Stimulated activated CD4-positive, alpha-beta T cell treated with anti-CD3 and anti-CD28 coated beads, TNF-alpha, amount 100 ng/mL, for 1 hour (primary cell): ENCODE data around the gene PRPH.
"Not testable (repeated sequence)": the region's sequence is repeated elsewhere in the genome, so short reads cannot be mapped to it uniquely, and the experiment has no call there.

ENCODE experiments used
- DNase-seq, 3 donors: peaks; one replicate each; pipeline ENCODE4 v3.0.0-alpha.2; 2020; ENCODE audit warnings: low read depth in 3 of 3, low spot score in 1 of 3

Gene PRPH

DNA sequence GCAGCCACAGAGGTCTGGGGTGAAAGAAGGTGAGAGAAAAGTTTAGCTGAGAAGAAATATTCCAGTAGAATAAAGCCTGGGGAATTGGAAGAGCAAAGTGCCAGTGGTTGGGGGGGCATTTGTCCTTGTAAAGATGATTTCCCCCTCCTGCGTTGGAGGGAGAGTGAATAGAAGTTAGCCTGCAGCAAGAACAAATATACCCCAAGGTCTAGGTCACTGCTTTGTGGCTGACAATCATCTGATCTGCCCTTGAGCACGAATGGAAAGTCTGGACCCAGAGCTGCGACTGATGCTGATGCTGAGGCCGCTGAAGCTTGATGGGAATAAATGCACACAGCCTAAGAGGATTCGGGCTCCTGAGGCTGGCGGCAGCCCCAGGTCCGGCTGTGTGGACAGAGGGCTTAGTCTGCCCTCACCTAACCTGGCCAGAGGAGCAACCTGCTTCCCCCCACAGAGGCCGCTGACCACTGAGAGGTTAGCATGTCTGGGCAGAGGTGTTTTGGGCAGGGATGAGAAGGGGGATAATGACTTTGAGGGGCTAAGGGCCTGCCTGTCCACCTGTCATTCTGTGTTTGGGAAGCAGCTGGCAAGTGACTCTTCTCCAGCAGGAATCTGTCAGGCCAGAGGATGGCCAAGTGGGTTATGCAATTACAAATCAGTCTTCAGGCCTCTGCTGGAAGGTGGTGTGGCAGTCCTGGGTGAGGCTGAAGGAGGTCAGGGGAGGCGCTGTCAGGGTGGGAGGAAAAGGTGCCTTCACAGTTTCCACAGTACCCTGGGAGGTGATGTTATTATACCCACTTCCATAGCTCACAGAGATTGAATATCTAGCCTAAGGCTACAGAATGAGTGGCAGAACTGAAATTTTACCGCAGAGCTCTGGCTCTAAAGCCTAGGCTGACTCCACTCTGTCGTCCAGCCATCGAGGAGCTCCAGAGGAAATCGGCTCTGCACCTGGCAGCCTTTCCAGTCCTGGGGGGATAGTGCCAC lies 18.4 kb upstream of the PRPH start:
- DNase-seq, result no peak

DNA sequence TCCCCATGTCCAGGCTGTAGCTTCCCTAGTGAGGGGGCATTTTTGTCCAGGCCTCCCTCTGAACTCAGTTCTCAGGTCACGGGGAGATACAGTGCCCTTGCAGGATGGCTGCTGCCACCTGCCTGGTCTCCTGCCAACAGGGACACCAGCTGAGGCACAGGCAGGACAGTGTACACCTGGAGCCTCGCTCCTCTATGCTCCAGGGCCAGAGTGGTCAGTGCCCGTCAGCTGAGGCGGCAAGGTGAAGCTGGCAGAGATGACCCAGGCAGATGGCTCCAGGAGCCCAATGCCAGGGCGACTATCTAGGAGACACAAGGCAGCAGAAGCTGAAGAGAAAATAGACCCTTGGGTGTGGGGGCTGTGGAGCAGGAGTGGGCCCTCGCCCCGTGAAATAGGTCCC lies 17.5 kb upstream of the PRPH start:
- DNase-seq, result no peak

DNA sequence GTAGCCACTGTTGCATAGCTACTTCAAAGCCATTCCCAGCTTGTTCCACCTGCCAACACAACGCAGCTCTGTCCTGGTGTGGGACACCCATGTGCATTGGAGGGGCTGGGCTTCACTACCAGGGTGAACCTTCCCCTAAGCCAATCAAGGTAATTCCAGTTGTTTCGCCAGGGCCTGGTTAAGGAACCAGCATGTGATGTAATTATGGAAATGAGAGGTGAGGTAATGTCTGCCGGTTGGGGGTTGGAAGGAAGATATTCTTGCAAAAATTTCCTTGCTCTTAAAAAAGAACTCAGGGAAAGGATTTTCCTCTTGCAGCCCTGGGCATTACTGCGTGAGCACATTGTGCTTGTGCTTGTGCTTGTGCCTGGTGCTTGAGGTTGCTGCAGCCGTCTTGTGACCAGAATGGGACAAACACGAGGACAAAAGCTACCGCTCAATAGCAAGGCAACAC lies 15.2 kb upstream of the PRPH start:
- DNase-seq, result no peak

DNA sequence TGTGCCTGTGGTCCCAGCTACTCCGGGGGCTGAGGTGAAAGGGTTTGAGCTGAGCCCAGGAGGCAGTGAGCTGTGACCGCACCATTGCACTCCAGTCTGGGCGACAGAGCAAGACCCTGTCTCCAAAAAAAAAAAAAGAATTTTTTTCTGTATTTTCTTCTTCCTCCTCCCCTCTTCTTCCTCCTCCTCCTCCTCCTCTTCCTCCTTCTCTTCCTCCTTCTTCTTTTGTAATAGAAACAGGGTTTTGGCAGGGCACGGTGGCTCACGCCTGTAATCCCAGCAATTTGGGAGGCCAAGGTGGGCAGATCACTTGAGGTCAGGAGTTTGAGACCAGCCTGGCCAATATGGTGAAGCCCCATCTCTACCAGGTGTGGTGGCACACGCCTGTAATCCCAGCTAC lies 14.4 kb upstream of the PRPH start:
- DNase-seq, result not testable (repeated sequence)

DNA sequence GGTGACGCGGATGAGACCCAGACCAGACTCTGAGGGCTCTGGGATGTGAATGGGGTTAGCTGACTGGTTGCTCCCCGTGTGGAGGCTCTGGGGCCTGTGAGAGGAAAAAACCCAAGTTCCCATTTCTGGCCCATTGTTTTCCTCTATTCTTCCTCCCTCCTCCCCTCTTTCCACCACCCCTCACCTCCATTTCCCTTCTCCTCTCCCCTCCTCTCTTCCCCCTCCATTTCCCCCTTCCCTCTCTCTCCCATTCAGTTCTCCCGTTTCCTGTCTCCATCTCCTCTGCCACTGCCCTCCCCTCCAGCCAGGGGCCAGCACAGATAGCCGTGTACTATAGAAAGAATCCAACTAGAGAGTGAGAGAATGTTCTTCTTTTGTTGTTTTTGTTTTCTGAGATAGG lies 12.6 kb upstream of the PRPH start:
- no peak for DNase-seq

DNA sequence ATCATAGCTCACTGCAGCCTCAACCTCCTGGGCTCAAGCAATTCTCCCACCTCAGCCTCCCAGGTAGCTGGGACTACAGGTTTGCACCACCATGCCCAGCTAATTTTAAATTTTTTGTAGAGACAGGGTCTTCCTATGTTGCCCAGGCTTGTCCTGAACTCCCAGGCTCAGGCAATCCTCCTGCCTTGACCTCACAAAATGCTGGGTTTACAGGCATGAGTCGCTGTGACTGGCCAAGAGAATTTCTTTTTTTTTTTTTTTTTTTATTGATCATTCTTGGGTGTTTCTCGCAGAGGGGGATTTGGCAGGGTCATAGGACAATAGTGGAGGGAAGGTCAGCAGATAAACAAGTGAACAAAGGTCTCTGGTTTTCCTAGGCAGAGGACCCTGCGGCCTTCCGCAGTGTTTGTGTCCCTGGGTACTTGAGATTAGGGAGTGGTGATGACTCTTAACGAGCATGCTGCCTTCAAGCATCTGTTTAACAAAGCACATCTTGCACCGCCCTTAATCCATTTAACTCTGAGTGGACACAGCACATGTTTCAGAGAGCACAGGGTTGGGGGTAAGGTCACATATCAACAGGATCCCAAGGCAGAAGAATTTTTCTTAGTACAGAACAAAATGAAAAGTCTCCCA lies 12.1 kb upstream of the PRPH start:
- not testable (repeated sequence) for DNase-seq

DNA sequence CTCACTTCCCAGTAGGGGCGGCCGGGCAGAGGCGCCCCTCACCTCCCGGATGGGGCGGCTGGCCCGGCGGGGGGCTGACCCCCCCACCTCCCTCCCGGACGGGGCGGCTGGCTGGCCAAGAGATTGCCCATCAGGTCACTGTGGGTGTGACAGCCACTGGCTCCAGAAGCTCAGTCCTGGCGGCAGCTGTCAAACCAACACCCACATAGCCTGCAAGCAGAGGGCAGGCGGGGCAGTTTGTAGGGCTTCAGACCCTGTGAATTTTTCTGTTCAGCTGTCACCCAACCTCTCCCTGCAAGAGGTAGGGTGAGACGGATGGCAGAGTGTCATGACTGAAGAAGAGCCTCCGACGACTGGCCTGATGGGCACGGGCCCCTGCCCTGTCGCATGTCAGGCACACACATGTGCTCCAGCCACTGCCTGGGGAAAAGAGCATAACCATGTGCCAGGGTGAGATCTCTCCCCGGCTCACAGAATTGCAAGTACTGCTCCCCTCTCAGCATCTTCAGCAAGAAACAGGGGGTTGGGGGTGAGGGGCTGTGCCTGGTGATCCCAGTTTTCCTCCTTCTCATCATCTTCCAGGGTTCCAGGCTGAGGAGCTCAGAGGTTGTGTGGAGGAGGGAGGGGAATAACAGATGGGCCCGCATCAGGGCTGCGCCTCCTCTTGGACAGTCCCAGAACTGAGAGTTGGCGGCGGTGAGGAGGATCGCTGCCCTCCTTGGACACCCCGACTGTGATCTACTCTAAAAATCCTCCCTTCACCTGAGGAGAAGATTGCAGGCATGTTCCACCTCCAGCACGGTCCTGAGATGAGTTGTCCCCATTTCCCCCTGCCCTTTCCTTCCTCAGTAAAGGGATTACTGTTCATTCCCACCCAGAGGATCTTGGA lies 11.2 kb upstream of the PRPH start:
- no peak for DNase-seq

DNA sequence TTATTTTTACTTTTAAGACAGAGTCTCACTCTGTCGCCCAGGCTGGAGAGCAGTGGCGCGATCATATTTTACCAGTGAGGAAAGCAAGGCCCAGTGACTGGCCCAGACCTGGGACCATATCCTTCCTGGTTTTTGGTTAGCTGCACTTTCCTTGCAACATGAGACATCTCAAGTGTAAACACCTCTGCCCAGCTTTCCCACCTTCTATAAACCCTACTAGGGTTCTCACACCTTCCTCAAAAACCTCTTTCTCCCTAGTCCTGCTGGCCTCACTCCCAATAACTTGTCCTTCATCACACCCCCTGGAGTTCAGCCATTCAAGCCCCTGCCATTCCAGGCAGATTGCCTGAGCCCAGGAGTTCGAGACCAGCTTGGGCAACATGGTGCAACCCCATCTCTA lies 10.3 kb upstream of the PRPH start:
- DNase-seq, result no peak

DNA sequence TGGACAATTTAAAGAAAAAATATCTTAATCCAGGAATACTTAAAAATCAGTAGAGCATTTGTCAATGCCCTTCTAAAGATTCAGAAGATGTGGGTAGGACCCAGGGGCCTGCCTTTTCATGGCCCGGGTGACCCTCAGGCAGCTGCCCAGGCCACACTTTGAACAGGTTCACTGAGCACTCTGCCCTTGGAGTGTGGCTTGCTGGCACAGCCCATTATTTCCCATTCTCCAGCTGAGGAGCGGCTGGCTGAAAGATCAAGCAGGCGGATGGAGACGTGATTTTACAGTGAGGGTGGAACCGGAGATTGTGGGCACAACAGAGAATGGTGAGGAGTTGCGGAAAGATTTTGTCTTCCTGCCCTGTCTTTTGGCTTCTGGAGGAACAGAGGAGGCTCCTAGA lies 7.1 kb upstream of the PRPH start:
- no peak for DNase-seq

DNA sequence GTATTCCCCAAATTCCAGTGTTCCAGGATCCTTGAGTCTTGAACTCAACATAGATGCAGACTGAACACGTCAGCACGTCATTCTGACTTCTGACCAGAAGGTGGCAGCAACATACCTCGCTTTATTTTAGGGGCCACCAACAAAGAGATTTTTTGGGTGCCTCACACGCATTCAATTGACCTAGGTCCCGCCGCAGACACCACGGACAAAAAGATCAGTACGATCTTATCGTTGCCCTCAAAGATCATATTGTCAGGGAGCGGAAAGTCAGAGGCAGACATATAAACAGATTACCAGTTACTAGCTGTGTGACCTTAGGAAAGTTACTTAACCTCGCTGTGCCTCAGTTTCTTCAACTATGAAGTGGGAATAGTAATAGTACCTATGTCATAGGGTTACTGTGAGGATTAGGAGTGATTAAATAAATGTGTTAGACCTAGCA lies 6.5 kb upstream of the PRPH start:
- peak; percentile 32 to 49 (median 45) for DNase-seq

DNA sequence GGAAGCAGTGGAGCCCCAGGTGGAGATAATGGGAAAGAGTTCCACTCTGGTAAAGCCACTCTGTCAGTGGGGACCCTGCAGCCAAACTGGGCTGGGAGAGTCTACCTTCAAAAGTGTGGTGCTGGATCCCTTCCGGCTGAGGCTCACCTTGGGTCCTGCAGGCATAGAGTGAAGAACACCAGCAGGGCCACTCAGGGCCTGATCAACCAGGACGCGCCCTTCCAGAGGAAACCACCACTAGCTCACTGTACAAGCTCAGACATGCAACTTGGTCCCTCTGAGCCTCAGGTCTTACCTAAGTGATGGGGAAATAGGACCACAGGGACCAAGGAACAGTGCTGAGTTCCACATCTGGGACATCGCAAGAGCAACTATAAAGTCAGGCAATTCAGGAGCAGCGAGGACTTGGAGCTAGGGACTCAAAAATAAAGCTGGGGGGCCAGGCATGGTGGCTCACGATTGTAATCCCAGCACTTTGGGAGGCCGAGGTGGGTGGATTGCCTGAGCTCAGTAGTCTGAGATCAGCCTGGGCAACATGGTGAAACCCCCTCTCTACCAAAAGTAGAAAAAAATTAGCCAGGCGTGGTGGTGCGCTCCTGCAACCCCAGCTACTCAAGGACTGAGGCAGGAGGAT lies 5.9 kb upstream of the PRPH start:
- no peak for DNase-seq

DNA sequence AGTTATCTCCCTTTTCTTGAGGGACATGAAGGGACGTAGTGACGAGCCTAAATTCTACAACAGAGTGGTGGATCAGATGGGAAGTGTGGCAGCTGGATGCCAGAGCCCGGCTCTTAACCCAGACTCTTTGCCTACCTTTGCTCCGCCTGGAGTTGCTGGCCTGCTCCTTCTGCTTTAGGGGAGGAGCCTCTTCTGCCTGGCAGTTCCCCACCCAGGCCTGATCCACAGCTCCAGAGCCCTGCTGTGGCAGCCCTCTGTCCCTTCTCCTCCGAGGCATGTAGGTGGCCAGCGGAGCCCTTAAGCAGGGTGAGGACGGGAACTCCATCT lies 2.3 kb upstream of the PRPH start:
- no peak for DNase-seq

DNA sequence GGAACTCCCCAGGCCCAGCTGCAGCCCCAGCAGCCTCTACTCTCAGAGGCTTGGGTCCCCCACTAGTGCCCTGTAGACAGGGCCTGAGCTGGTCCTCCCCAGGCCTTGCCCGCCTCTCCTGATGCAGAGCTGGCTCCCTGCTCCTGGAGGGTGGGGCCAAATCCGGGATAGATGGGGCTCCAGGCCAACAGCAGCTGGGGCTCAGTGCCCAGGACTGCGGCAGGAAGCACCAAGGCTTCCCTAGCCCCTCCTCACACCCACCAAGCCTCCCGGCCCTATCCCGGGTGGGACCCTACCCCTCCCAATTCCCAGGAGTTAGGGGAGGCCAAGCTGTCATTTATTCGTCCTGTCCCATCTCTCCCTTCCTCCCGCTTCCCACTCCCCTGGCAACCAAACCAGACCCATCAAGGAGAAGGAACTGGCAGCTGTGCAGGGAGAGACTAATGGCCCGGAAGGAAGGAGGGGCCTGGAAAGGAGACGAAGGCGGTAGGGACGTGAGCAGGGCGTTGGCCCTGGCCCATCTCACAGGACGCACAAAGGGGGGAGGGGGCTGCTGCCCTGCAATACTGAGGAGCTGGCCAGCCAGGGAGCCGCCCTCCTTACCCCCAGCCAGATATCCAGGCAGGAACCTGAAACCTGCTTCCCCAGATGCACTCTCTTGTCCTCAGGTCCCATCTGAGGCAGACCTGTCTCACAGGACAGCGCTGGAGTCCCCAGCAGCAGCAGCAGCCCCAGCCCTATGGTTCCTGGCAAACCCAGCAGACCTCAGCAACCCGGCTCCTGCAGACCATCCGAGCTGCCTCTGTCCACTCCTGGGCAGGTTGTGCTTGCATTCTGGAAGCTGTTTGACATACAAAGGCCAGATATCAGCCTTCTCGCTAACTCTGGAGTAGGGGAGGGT lies 1.6 kb upstream of the PRPH start:
- no peak for DNase-seq

DNA sequence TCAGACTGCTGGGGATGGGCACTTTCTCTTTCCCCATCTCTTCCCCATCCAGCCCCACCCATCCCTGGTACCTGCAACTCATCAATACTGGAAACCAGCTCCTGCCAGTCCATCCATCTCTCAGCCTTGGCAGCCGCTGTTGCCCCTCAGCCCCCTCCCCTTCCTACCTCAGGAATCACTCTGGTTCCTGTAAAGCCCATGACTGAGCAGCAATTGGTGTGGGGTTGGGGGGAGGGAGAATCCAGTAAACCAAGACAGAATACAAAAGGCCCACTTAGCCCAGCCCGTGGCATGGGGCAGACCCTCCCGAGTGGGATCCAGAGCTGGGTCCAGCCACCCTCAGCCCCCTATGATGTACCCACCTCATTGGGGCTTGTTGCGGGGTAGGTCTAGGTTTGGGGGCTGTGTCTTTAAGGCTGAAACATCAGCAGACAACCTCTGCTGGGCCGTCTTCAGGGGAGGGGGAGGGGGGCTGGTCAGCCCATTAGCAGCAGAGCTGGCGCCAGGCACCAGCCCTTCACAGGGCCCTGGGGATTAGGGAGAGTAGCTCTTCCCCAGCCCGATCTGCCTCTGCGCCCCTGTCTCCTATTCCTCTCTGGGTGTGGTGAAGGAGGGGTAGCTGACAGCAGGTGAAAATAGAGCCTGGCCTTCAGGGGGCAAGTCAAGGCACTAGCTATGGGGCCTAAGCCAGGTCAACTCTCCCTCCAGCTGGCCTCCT lies 702 bp upstream of the PRPH start:
- no peak for DNase-seq

DNA sequence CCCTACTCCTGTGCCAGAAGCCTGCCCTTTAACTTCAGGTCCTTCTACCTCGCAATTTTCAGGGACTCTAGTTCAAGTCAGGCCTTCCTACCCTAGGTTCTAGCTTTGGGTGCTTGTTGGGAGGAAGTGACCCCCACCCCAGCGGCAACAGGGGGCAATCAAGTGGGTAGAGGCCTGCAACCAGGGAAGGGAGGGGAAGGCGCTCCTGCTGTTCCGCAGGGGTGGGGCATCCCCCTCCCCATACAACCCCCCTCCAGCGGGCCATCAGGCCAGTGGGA lies 204 bp upstream of the PRPH start:
- no peak for DNase-seq

DNA sequence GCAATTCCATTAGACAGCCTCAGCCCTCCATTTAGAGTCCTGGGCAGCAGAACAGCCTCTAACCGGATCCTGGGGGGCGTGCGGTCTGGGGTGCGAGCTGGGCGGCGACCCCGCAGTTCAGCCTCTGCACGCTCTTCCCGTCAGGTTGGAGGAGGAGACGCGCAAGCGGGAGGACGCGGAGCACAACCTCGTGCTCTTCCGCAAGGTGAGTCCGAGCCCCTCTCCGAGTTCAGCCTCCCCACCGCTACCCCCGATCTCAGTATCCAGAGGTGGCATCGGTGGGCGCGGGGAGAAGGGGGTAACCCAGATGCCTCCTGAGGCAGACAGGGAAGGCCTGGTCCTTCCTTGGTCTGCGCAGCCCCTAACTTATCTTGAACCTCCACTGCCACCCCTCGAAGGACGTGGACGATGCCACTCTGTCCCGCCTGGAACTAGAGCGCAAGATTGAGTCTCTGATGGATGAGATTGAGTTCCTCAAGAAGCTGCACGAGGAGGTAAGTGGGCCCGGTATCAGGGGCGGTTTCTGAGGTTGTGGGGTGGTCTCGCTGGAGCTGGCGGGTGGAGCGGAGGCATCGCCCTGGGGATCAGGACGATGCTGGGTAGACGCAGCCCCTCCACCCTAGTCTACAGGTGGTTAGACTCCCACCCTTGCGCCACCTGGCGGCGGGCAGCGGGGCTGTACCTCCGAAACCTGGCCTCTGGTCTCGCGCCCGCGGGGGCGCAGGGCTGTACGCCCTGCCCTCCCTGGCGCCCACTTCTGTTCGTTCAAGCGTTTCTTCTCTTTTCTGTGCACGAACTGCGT lies 1.3 kb downstream of the PRPH start:
- DNase-seq, result peak in 2 of 3 donors; percentile 33 to 58

DNA sequence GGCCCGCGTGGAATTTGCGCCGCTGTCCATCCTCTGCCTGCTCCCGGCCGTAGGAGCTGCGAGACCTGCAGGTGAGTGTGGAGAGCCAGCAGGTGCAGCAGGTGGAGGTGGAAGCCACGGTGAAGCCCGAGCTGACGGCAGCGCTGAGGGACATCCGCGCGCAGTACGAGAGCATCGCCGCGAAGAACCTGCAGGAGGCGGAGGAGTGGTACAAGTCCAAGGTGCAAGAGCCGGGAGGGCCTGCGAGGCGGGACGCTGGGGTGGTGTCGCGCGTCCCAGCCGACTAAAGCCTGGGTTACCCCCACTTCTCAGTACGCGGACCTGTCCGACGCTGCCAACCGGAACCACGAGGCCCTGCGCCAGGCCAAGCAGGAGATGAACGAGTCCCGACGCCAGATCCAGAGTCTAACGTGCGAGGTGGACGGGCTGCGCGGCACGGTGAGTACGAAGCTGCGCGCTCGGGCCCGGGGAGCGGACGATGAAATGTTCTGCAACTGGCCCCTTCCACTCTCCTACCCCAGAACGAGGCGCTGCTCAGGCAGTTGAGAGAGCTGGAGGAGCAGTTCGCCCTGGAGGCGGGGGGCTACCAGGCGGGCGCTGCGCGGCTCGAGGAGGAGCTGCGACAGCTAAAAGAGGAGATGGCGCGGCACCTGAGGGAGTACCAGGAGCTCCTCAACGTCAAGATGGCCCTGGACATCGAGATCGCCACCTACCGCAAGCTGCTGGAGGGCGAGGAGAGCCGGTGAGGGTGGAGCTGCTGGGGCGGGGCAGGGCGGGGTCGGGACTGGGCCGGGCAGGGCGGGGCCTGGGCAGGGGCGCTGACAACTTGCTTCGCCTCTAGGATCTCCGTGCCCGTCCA lies 2.1 kb downstream of the PRPH start:
- no peak for DNase-seq

DNA sequence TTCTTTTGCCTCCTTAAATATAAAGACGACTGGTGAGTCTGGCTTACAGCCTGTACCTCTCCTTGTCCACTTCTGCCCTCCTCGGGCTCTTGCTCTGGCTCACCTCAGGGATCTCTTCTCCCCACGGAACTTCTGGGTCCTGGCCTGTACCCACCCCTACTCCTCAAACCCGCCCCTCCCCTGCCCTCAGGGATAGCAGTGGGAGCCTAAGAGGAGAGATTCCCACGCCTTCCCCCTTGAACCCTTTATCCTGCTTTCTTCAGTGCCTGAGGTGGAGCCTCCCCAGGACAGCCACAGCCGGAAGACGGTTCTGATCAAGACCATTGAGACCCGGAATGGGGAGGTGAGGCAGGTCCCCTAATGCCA lies 2.7 kb downstream of the PRPH start:
- no peak for DNase-seq
